GM12892 (cell line): ENCODE results near the gene CCDC136.

Source experiments
- POLR2A ChIP-seq: IDR thresholded peaks from 2 replicates; pipeline ENCODE4 v1.6.1; 2011; ENCODE audit warnings: low read depth, low read length, control low read depth
- POLR2AphosphoS5 ChIP-seq: IDR thresholded peaks from 2 replicates; pipeline ENCODE4 v1.6.1; 2011; ENCODE audit warnings: low read depth, low read length, control low read depth

GRCh38 chr7:128775744-128776474 is 15.9 kb upstream of the CCDC136 start, which contains the start of gene OPN1SW:
- TF ChIP-seq POLR2AphosphoS5: no peak
- TF ChIP-seq POLR2A: no peak
